ENCODE results near the gene COL13A1.

Gene COL13A1

GRCh38 chr10:69910561-69910960, 108.9 kb downstream of the COL13A1 start:
- ATAC-seq = no peak
- no peak for TF ChIP-seq POU6F1 (CRISPR knock-in tag; IDR thresholded peaks at IDR 0.05; ENCODE audit: borderline replicate concordance, low read depth)
- TF ChIP-seq ZFP30 (CRISPR knock-in tag; IDR thresholded peaks at IDR 0.05) = no peak

DNA sequence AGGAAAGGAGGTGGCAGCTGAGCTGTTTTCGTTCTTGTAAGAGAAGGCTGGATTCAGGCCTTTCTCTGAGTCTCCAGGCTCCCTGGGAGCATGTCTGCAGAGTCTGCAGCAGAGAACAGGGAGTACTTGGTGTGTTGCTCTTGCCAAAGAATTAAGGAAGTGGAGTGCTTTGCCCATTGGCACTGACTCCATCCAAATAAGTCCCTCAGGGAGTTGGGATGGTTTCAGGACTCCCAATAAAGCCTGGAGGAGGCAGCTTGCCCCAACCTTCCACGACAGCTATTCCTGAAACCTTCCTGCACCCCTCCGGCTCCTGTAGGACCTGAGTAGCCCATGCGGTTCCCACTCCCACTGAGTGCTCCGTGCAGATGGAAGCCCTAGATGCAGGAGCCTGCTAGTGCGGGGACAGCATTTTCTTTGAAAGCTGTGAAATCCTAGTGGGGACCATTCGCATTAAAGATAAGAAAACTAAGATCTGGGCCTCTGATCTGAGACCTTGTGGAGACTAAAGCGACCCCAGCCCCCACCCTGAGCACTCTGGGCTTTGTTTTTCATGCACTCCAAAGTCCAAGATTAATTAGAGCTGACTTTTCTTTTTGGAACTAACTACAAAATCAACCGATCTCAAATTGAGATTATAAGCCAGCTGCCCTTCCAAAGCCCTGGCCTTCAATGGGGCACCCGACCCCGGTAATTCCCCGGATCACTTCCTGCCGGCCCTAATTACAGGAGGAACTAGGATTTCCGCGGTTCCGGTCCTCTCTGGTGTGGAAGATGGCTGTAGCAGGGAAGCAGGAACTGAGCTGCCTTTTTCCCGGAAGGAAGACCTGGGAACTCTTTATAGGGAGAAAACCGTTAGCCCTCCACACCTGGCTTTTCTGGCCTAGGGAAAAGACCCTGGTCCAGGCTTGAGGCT, 110.2 kb downstream of the COL13A1 start:
- no peak for ATAC-seq
- TF ChIP-seq TSHZ2 (CRISPR knock-in tag; IDR thresholded peaks at IDR 0.05) (no peak), ZNF8 (CRISPR knock-in tag; IDR thresholded peaks at IDR 0.05) (no peak), CSDC2 (CRISPR knock-in tag; IDR thresholded peaks at IDR 0.05) (no peak)

- TF ChIP-seq, protein P1, sequence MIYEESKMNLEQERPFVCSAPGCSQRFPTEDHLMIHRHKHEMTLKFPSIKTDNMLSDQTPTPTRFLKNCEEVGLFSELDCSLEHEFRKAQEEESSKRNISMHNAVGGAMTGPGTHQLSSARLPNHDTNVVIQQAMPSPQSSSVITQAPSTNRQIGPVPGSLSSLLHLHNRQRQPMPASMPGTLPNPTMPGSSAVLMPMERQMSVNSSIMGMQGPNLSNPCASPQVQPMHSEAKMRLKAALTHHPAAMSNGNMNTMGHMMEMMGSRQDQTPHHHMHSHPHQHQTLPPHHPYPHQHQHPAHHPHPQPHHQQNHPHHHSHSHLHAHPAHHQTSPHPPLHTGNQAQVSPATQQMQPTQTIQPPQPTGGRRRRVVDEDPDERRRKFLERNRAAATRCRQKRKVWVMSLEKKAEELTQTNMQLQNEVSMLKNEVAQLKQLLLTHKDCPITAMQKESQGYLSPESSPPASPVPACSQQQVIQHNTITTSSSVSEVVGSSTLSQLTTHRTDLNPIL (CRISPR knock-in tag; IDR thresholded peaks at IDR 0.05; ENCODE audit: low read depth) = no peak
- TF ChIP-seq GLIS3 (CRISPR knock-in tag; IDR thresholded peaks at IDR 0.05) (no peak), TCF4 (CRISPR knock-in tag; IDR thresholded peaks at IDR 0.05; ENCODE audit: borderline replicate concordance) (no peak), TOX (CRISPR knock-in tag; IDR thresholded peaks at IDR 0.05; ENCODE audit: borderline replicate concordance) (no peak), PPARA (CRISPR knock-in tag; IDR thresholded peaks at IDR 0.05; ENCODE audit: borderline replicate concordance) (no peak), ARNTL (CRISPR knock-in tag; IDR thresholded peaks at IDR 0.05; ENCODE audit: borderline replicate concordance, low read depth) (no peak), ZNF70 (CRISPR knock-in tag; IDR thresholded peaks at IDR 0.05) (no peak), CSRNP3 (CRISPR knock-in tag; IDR thresholded peaks at IDR 0.05) (no peak), ZFP3 (CRISPR knock-in tag; IDR thresholded peaks at IDR 0.05) (no peak), ZC3H10 (CRISPR knock-in tag; IDR thresholded peaks at IDR 0.05) (no peak), ISL1 (CRISPR knock-in tag; IDR thresholded peaks at IDR 0.05) (no peak), RARB (CRISPR knock-in tag; IDR thresholded peaks at IDR 0.05) (no peak)
- no peak for ATAC-seq
Measured at GRCh38 chr10:69912589-69912988, 110.9 kb downstream of the COL13A1 start.

GRCh38 chr10:69913606-69914382, 112.1 kb downstream of the COL13A1 start:
- ATAC-seq = no peak

More at GRCh38 chr10:69913606-69914382, 112.1 kb downstream of the COL13A1 start:
- TF ChIP-seq OSR1 (CRISPR knock-in tag; IDR thresholded peaks at IDR 0.05) (no peak), CSRNP3 (CRISPR knock-in tag; IDR thresholded peaks at IDR 0.05) (no peak), RARB (CRISPR knock-in tag; IDR thresholded peaks at IDR 0.05) (no peak), ISL1 (CRISPR knock-in tag; IDR thresholded peaks at IDR 0.05) (no peak)
- TF ChIP-seq, protein P2, sequence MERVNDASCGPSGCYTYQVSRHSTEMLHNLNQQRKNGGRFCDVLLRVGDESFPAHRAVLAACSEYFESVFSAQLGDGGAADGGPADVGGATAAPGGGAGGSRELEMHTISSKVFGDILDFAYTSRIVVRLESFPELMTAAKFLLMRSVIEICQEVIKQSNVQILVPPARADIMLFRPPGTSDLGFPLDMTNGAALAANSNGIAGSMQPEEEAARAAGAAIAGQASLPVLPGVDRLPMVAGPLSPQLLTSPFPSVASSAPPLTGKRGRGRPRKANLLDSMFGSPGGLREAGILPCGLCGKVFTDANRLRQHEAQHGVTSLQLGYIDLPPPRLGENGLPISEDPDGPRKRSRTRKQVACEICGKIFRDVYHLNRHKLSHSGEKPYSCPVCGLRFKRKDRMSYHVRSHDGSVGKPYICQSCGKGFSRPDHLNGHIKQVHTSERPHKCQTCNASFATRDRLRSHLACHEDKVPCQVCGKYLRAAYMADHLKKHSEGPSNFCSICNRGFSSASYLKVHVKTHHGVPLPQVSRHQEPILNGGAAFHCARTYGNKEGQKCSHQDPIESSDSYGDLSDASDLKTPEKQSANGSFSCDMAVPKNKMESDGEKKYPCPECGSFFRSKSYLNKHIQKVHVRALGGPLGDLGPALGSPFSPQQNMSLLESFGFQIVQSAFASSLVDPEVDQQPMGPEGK (CRISPR knock-in tag; IDR thresholded peaks at IDR 0.05; ENCODE audit: borderline replicate concordance) = no peak

All from SK-N-SH treated with all-trans-retinoic acid at 6 μM for 48 hours (cell line).